Hypothalamus (tissue), 51 donors: ENCODE data around the gene STK39.

ENCODE experiments used
- DNase-seq, 51 donors: peaks; one replicate each; lab custom pipeline; 2025; lab: John Stamatoyannopoulos, UW

STK39 gene

GRCh38 chr2:168244318-168244717, 3.1 kb downstream of the STK39 start:
- DNase-seq = peak in 1 of 51 donors; percentile 6

GRCh38 chr2:168243061-168243460, 4.3 kb downstream of the STK39 start:
- no peak for DNase-seq

- peak in 1 of 51 donors; percentile 11 for DNase-seq
These were observed 5.6 kb downstream of the STK39 start for GRCh38 chr2:168241746-168242145.

DNA sequence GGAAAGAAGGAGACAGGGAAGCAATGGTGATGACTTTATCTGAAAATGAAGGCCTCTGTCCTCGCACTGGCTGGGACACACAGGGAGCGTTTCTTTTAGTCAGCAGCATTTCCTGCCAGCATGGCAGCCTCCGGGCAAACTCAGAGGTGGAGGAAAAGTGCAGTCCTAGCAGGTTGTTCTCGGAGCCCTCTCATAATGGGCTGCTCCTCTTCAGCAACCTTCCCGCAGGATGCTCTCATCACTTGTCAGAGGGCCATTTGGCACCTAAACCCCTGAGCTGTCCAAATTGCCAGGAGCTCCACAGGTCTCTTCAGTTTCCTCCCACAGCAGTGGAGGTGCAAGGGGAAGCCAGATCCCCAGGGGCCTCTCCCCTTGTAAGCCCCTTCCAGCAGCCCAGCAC, 6.2 kb downstream of the STK39 start:
- peak in 1 of 51 donors; percentile 7 for DNase-seq

DNA sequence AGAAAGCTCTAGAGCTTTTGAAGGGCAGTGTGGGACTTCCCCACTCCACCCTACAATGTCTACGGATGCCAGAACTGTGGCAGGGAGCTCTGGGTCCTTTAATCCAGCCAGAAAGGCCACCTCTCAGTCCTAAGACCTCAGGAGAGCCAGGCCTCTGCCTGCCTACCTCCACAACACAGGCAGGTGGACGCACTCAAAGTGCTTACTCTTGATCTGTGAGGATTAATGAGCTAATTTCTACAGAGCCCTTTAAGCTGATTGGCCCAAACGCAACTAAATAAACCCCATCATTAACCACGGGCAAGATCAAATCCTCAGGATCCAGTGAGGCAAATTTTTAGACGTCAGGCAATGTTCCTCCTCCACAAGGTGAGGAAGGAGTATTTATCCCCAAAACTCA, 8.1 kb downstream of the STK39 start:
- DNase-seq = peak in 1 of 51 donors; percentile 6

GRCh38 chr2:168237741-168238140, 9.7 kb downstream of the STK39 start:
- DNase-seq = no peak

GRCh38 chr2:168234407-168235085, 12.8 kb downstream of the STK39 start:
- DNase-seq = no peak

- no peak for DNase-seq
These were observed 13.5 kb downstream of the STK39 start for GRCh38 chr2:168233726-168234406.

DNA sequence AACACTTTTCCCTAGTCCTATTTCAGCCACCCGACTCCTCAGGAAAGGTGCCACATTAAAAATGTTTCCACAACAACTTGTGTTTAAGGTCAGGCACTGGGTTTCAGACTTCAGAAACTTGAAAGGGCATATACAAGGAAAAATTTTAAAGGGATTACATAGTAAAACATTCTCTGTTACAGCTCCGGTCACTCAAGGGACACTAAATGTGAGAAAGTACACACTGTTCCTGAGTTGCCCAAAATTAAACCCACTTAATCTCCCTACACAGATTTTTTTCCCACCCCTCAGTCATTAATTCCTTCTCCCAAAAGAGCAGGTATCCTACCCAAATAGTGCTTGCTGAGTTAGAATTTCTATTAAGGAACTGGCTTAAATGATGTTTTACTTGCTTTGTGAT, 14.2 kb downstream of the STK39 start:
- no peak for DNase-seq

DNA sequence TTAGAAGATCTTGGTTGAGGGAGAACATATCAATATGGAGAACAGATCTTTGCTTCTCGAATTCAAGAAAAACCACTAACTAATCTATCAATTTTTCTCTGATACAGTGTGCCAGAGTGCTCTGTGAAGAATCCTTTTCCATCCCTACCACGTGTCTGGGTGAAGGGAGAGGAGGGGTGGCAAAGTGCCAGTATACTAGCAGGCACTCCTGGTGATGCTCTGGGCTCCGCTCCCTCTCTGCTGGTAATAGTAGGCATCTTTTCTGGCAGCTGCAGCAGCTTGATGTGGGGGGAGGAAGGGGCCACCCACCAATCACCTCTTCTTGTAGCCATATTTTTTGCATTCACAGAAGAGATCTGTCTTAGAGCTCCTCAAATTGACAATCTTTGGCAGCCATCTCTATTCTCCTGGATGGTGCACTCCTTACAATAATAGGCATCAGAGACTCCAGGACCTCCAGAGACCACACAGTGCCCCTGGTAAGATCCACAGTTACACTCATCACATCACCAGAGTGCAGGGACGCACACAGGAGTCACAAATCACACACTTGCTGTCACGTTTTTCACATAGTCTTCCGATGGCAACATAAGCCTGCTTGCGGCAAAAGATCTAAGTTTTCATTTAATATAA, 15.7 kb downstream of the STK39 start:
- peak in 27 of 51 donors; percentile 2 to 62 (median 18) for DNase-seq

GRCh38 chr2:168230389-168230788, 17.0 kb downstream of the STK39 start:
- no peak for DNase-seq

DNA sequence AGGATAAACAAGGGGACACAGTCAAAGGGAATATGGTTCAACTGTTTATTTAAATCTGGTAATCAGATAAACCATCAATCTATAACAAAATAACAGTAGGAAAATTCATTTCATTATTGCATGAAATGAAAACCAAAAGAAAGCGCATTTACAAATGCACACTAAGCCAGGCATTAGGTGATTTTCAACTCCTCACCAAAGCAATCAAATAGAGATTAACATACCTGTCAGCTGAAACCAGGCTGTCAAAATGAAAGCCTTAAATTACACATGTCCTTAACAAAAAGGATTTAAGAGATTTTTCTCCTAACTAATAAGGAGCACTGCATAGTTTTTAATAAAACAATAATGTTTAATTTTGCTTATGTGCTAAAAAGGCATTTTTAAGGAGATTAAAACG, 23.0 kb downstream of the STK39 start:
- DNase-seq = no peak

DNA sequence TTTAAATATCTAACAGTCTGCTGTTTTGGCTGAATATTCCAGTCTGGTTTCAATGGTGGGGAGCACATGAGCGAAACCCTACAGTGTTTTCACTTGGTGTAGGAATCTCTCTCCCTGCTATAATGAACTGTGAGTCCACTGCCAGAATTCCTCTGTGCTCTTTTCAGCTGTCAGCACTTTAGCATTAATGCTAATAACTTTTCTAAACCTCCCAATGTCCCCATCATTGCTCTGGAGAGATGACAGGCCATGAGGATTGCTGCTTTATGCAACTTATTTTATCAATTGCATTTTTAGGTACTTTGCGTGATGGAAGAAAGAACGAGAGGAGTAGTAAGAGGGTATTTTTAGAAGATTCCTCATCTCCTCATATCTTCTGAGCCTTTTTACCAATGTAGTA, 25.3 kb downstream of the STK39 start:
- no peak for DNase-seq

DNA sequence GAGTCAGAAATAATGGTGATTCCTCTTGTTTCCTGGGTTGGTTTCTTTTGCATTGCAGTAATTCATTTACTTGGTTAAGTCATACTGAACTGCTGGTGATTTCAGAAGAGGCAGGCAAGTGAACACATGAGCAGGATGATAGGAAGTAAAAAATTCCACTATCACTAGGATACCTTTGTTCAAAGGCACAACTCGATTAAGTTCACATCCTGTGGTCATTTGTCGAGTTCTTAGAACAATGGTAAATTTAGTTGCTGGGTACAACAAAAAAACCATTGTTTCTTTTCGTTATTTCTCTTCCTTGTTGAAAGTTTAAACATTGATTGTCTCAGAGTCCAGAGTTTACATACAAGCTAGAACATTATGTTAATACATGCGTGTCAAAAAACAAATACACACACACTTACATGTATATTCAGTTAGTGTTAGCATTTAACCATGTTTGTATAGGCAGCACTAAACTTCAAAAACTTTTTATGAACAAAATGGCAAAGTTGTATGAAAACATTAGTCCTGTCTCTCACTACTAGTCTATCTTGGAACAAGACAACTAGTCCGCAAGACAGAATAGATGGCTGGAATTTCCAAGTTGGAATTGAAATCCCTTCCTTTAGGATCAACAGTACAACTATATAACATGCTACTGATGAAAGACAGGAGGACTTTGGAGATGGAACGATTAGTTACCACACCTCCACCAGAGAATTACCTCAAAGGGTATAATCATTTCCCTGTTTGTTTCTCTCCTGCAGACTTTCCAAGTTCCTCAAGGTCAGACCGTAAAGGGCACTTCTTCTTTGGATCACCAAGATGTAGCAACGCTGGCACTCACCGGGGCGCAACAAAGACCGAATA, 26.2 kb downstream of the STK39 start:
- no peak for DNase-seq

DNA sequence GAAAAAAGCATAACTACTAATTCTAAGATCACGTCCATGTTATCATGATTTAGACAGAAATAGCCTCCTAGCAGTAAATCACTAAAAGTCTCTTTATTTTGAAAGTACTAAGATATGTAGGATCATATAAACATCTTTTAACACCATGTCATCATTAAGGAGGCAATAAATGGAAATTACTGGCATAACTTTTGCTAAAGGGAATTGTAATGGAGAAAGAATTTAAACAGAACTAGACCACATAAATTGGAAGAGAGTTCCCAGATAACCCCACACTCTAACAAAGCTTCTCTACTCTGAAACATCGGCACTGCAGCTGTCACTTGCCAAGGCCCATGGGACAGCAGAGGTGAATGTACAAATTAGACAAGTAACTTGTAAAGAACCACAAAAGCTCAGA, 29.5 kb downstream of the STK39 start:
- no peak for DNase-seq

- DNase-seq = no peak
These were observed 30.9 kb downstream of the STK39 start for GRCh38 chr2:168216351-168217005.

GRCh38 chr2:168215813-168216212, 31.6 kb downstream of the STK39 start:
- DNase-seq = no peak

DNA sequence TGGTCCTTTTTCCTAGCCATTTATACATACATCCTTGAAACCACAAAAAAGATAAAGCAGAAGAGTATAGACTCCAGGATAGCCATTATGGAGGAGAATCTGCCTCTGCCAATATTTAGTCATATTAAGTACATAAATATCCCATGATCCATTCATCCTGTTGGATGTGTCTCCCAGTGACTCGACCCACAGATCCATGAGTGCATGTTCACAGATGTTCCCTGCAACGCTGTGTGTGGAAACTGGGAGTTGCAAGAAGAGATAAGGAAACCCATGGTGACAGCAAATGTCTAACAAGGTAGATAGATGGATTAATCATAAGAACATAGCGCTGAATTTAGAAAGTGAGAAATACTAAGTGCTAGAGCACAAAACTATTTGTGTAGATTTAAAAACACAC, 34.5 kb downstream of the STK39 start:
- no peak for DNase-seq

DNA sequence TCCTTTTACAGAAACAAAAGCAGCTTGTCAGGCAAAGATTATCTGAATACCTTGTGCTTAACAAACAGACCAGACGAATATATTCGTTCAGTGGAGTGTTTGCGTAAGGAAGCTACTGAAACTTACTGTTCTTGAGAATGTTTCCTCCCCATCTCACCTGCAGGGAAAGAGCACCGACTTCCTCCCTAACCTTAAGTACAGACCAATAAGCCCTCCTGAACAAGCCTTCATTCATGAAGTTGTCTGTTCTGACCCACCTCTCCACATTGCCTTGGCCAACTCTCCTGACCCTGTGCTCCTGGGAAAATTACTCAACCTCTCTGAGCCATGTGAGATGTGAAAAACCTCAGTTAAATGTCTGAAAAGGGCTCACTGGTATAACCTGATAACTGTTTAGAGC, 35.2 kb downstream of the STK39 start:
- no peak for DNase-seq

DNA sequence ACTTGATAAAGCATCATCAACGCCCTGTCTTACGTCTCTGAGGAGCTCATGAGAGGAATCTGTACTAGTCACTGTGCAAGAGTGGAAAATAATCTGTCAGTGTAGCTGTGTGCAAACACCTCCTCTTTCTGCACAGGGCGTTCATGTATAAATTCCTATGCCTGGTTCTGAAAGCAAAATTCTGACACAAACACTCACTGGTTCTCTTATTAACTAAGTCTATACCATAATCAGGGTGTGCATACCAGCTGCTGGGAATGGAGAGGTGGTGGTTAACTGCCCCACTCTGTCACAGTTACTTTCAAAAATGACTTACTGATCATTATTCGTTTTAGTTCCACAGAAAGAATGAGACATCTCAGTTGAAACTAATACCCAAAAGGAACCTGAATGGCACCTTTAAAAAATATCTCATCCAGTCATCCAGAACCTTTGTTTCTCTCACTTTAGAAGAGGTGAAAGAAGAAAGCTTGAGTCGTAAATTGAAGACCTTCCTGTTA, 35.7 kb downstream of the STK39 start:
- no peak for DNase-seq
